Activated T-cell treated with anti-CD3 and anti-CD28 coated beads for 48 hours (primary cell): ENCODE data around the gene DAPK2.

Source experiments
- DNase-seq: peaks from one replicate; pipeline ENCODE4 v3.0.0-alpha.2; 2020; ENCODE audit warnings: low read depth

DAPK2 gene

GRCh38 chr15:63893866-63894661, 152.2 kb downstream of the DAPK2 start:
- no peak for DNase-seq

- DNase-seq: peak; percentile 71
Measured at GRCh38 chr15:63892794-63893441, 153.4 kb downstream of the DAPK2 start.

GRCh38 chr15:63891768-63892133, 154.5 kb downstream of the DAPK2 start:
- no peak for DNase-seq

GRCh38 chr15:63891079-63891767, 155.1 kb downstream of the DAPK2 start:
- peak; percentile 67 for DNase-seq

- DNase-seq: no peak
Measured at GRCh38 chr15:63890617-63891016, 155.7 kb downstream of the DAPK2 start.

GRCh38 chr15:63889831-63890230, 156.5 kb downstream of the DAPK2 start:
- no peak for DNase-seq

GRCh38 chr15:63888823-63889222, 157.5 kb downstream of the DAPK2 start:
- no peak for DNase-seq

GRCh38 chr15:63888146-63888545, 158.1 kb downstream of the DAPK2 start:
- DNase-seq: no peak

GRCh38 chr15:63887630-63888029, 158.7 kb downstream of the DAPK2 start:
- DNase-seq: no peak

GRCh38 chr15:63884953-63885352, 161.3 kb downstream of the DAPK2 start:
- DNase-seq: no peak

- DNase-seq: no peak
Measured at GRCh38 chr15:63881431-63881830, 164.9 kb downstream of the DAPK2 start.

GRCh38 chr15:63880744-63881143, 165.5 kb downstream of the DAPK2 start:
- no peak for DNase-seq

GRCh38 chr15:63879995-63880394, 166.3 kb downstream of the DAPK2 start:
- no peak for DNase-seq

- DNase-seq: no peak
Measured at GRCh38 chr15:63879211-63879610, 167.1 kb downstream of the DAPK2 start.

- DNase-seq: no peak
Measured at GRCh38 chr15:63877713-63878271, 168.5 kb downstream of the DAPK2 start.

- DNase-seq: no peak
Measured at GRCh38 chr15:63876085-63876662, 170.1 kb downstream of the DAPK2 start.

- DNase-seq: no peak
Measured at GRCh38 chr15:63874616-63875015, 171.7 kb downstream of the DAPK2 start.

GRCh38 chr15:63872759-63873510, 173.3 kb downstream of the DAPK2 start:
- DNase-seq: no peak

- DNase-seq: no peak
Measured at GRCh38 chr15:63870487-63871209, 175.6 kb downstream of the DAPK2 start.

- DNase-seq: no peak
Measured at GRCh38 chr15:63870043-63870394, 176.3 kb downstream of the DAPK2 start.
